A549 (cell line): ENCODE measurements around the gene MYOF.

Experiments used
- CTCF ChIP-seq: fragments of >200 bp; sonication (Bioruptor Twin); formaldehyde crosslinking; IDR thresholded peaks from 3 replicates; pipeline ENCODE4 v1.5.1; 2016
- ELK1 ChIP-seq: fragments of 150-350 bp; IDR thresholded peaks from 2 replicates; pipeline ENCODE4 v1.6.1; 2014; ENCODE audit warnings: low read depth, mild to moderate bottlenecking, low read length
- HEYL ChIP-seq: fragments of 250-450 bp; sonication (Bioruptor Pico); IDR thresholded peaks from 2 replicates; pipeline ENCODE4 v1.8.0; 2021; ENCODE audit warnings: mild to moderate bottlenecking, moderate library complexity
- NPAS2 ChIP-seq: fragments of 250-450 bp; sonication (Bioruptor Pico); IDR thresholded peaks from 2 replicates; pipeline ENCODE4 v1.8.0; 2022; ENCODE audit warnings: mild to moderate bottlenecking, moderate library complexity, borderline replicate concordance
- SMC3 ChIP-seq: fragments of >200 bp; sonication (Bioruptor Twin); formaldehyde crosslinking; IDR thresholded peaks from 3 replicates; pipeline ENCODE4 v1.6.1; 2018; ENCODE audit warnings: inconsistent platforms
- ZNF302 ChIP-seq: fragments of 250-450 bp; sonication (Bioruptor Pico); IDR thresholded peaks from 2 replicates; pipeline ENCODE4 v1.9.0; 2021; ENCODE audit warnings: inconsistent platforms, mild to moderate bottlenecking, moderate library complexity

GRCh38 chr10:93463723-93464476, 18.2 kb downstream of the MYOF start:
- TF ChIP-seq CTCF (no peak), ZNF302 (no peak), ELK1 (no peak), HEYL (CRISPR knock-in tag) (no peak), SMC3 (no peak), NPAS2 (no peak)
